Upper lobe of left lung (tissue), 4 donors: Measurements from ENCODE around the gene CLIP4.

Experiments
- EP300 ChIP-seq, 4 donors: sonication (generic); formaldehyde crosslinking; IDR thresholded peaks; one replicate each; pipeline ENCODE4 v1.5.1; 2017; ENCODE audit warnings: antibody characterized with exemption in 4 of 4, control low read depth in 2 of 4
- TF ChIP-seq, protein P1 (sequence below), 6 experiments: fragments of 450-650 bp in 4 of 6; fragments of 200-600 bp in 2 of 6; sonication (generic) in 2 of 6; IDR thresholded peaks; one replicate each; pipeline ENCODE4 v1.5.1; 2016 to 2019; ENCODE audit warnings: antibody characterized with exemption in 6 of 6

DNA sequence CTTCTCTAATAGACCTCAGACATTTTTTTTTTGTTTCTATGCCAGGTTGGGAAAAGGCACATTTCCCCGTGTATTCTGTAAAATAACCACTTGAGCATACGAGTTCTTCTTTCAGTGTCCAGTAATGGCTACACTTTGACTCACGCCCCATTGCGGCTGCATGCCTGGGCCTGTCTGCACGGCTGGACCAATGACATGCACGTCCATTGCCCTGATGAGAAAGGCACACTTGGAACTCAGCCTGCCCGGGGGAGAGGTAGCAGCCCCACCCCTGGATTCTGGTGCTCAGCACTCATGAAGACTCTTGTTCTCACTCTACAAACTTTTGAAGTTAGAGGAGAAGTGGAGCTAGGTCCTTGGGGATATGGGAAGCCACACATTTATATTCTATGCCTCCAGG lies 46.7 kb upstream of the CLIP4 start:
- no peak for TF ChIP-seq EP300 (IDR thresholded peaks at IDR 0.05)
- TF ChIP-seq, protein P1, sequence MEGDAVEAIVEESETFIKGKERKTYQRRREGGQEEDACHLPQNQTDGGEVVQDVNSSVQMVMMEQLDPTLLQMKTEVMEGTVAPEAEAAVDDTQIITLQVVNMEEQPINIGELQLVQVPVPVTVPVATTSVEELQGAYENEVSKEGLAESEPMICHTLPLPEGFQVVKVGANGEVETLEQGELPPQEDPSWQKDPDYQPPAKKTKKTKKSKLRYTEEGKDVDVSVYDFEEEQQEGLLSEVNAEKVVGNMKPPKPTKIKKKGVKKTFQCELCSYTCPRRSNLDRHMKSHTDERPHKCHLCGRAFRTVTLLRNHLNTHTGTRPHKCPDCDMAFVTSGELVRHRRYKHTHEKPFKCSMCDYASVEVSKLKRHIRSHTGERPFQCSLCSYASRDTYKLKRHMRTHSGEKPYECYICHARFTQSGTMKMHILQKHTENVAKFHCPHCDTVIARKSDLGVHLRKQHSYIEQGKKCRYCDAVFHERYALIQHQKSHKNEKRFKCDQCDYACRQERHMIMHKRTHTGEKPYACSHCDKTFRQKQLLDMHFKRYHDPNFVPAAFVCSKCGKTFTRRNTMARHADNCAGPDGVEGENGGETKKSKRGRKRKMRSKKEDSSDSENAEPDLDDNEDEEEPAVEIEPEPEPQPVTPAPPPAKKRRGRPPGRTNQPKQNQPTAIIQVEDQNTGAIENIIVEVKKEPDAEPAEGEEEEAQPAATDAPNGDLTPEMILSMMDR (IDR thresholded peaks at IDR 0.05) = no peak
